Measurements from ENCODE around the gene MSANTD1.
"Not testable (repeated sequence)": the region's sequence is repeated elsewhere in the genome, so short reads cannot be mapped to it uniquely, and the experiment has no call there.

The MSANTD1 gene

GRCh38 chr4:3291969-3292570 lies 43.1 kb downstream of the MSANTD1 start:
- peak; percentile 15 for DNase-seq

GRCh38 chr4:3292571-3293400 lies 43.8 kb downstream of the MSANTD1 start, which contains the start of gene RGS12:
Gene RGS12, plus strand, starts transcription at chr4:3293021. Its CDS starts 23,150 bp downstream, at chr4:3316171.
- peak; percentile 92 for DNase-seq

GRCh38 chr4:3293401-3294391 lies 44.7 kb downstream of the MSANTD1 start:
- DNase-seq = no peak

DNA sequence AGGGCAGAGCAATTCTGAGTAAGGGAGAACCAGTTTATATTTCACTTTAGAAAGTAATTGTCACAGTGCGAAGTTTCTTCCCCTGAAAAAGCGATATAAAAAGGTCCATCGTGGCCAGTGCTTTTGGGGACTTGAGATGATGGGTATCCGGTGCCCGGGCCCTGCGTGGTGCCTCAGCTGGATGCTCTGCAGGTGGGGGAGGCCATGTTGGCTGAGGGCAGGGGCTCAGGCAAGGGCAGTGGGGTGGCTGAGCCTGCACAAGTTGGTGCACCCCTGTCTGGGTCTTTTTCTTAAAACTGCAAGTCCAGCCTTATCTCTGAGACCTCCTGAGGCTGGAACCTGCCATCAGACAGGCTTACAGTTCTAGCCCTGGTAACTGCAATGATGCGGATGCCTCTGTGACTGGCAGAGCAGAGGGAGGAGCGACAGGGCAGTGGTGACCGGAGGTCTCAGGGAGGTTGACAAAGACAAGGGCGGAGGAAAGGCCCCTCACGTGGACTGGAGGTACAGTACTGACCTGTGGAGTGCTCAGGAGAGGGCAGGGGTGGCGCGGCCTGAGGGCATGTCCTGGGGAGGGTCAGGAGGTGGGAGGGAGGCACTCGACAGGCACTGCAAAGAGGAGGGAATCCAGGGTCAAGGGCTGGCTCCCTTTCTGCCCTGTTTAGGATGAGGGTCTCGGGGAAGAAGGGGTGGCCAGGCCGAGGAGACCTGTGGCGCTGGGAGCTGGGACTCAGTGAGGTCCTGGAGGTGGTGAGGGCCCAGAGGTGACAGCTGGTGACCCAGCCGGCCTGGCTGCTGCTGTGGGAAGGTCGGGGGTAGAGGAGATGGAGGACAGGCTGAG lies 45.7 kb downstream of the MSANTD1 start:
- no peak for DNase-seq

GRCh38 chr4:3295837-3296624 lies 47.1 kb downstream of the MSANTD1 start:
- DNase-seq = no peak

DNA sequence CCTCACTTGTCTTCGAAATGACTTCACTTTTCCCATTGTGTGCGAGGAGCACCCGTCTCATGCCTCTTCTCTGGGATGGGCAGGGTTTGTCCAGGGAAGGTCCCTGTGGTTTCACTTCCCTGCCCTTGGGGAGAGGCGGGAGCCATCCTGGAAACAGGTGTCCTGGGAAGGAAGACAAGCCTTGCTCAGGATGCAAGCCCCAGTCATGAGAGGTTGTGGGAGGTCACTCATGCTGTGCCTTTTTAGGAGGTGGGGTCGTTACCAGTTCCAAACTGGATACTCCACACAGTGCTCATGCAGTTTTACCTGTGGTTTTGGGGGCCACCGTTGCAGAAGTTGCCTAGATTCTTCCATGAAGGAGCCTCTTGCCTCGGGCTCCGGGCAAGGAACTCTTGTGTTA lies 47.7 kb downstream of the MSANTD1 start:
- no peak for DNase-seq

- DNase-seq = no peak
These were observed 48.3 kb downstream of the MSANTD1 start for GRCh38 chr4:3297066-3297859.

DNA sequence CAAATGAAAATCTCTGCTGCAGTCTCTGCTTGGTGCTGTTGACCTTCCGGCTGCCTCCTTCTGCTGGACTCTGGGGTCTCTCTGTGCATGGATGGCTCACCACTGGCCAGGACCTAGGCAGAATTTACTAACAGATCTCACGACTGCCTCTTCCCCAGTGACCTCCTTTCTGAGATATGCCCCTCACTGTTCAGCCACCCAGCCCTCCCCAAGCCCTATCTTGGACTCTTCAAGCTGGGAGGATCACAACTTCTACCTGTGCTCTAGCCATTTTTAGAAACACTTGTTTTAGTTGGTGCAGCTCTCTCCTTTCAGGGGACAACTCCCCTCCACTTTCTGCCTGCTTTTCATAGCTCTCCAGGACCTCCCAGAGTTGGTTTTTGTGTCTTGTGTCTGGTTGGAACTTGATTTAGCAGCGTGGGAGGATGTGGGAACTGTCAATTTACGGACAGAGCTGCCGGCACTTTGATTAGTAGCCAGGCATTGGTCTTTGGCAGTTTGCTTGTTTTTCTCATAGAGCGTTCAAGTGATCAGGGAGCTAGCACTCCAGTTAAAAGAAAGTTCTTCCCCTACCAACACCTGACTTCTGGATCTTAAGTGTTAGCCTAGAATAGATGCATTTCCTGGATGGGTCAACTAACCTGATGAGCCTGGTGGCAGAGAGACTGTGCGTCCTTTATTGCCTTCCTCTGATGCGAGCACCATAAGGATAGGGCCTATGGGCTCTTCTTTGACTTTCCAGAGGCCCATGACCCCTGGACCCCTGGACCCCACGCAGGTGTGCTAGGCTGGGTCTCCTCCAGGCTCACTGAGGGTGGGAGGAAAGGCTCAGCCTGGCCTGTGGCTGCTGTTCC lies 50.4 kb downstream of the MSANTD1 start:
- no peak for DNase-seq

GRCh38 chr4:3299976-3300671 lies 51.2 kb downstream of the MSANTD1 start:
- no peak for DNase-seq

DNA sequence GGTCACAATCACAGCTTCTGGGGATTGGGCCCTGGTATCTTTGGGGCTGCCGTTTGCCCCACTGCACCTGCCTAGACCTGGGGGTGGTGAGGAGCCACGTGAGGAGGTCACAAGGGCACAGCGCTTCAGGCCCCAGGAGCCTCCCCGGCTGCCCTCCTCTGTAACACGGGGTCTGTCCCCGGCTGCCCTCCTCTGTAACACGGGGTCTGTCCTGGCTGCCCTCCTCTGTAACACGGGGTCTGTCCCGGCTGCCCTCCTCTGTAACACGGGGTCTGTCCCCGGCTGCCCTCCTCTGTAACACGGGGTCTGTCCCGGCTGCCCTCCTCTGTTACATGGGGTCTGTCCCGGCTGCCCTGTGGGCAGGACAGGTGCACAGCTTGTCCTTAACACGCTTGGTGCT lies 51.9 kb downstream of the MSANTD1 start:
- DNase-seq = not testable (repeated sequence)

- no peak for DNase-seq
These were observed 52.7 kb downstream of the MSANTD1 start for GRCh38 chr4:3301450-3302172.

GRCh38 chr4:3302173-3302785 lies 53.3 kb downstream of the MSANTD1 start:
- DNase-seq = no peak

DNA sequence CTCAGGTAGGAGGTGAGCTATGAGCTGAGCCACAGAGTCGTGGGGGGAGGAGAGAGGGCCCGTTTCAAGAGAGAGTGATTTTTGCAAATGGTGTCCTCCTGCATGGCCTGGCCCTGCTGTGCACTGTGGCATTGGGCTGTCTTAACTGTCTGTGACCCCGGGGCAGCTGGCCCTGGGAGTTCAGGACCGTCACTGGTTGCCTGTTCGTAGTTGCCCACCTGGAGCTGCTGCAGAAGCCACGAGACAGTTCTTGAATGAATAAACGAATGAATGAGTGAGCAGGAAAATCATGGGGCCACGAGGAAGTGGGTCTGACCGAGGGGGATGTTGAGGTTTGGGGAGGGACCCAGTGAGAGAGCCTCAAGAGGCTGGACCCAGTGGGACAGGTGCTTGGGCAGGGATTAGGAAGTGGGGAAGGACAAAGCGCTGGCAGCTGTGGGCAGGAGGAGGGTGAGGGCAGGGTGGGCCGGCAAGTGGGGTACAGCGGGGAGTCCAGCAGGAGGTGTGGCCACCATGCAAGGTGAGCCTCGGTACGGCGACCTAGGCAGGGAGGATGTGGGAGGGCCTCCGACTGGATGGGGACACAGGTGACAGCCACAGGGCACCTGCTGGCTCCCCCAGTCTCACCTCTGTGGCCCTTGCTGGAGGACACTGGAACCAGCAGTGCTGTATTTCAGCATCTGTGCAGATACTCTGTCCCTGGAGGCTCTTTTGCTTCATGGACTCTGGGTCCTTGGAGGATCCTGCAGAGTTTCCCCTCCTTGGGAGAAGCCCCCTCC lies 54.0 kb downstream of the MSANTD1 start:
- no peak for DNase-seq

GRCh38 chr4:3303565-3303824 lies 54.5 kb downstream of the MSANTD1 start:
- DNase-seq = no peak

DNA sequence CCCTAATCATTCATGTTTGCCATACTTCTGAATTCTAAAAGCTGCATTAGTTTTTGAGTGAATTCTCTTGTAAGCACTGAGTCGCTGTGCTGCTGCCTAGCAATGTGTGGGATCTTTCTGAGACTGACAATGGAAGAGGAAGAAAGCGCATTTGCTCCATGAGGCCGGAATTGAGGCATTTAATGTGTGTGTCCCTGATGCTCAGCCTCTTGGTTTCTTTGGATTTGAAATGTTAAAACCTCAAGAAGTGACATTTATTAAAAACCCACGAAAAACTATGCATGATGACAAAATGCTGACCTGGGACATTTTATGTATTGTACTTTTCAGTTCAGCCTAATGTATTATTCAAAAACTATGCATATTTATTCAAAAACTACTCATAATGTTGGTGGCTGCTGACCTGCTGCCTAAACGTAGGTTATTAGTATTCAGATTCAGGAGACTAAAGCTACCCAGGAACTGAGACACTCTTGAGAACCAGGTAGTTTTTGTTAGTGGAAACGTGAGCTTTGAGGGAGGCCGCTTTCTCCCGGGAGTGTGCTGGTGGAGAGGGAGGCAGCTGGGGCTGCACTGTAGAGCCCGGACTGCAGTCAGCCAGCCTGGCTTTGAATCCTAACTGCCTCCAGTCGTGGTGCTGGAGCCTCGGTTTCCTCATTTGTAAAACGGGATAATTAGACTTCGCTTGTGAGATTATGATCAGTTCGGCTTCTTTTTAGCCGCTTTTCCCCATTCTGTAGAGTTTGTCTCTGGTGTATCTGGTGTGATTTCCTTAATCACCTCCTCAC lies 55.2 kb downstream of the MSANTD1 start:
- no peak for DNase-seq
